D341Med (cell line): Measurements from ENCODE around the gene ZNF831.

ENCODE experiments used
- DNase-seq: peaks from one replicate; pipeline ENCODE4 v3.0.0; 2012; ENCODE audit warnings: low spot score

The ZNF831 gene

DNA sequence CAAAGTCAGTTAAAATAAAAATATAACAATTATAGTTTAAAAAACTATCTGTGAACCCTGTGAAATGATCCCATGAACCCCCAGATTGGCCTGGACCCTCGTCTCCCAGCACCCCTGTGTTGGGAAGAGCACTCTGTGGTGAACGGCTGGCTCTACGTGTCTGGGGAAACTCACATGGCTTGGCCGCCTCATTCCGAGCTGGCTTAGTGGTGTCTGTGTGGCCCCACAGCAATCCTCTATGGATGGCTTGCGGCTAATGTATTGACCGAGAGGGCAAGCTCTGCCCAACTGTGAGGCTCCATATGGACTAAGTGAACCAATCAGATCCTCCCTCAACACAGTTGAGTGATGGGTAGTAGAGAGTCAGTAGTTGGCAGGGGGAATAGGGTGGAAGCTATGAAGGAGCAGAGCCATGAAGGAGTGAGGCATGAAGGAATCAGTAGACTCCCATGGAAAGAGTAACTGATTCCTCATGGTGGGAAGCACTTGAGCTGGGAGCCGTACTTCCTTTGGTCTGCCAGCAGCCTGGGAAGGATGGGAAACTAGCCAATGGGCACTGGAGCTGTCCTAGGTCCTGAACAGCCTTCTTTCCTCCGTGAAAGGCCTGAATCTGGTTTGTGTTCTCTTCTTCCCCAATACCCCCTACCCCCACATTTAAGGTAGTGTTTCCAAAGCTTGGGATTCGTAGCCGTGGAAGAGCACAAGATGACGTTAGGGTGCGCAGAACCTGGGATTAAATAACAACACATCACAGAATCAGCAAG lies 21.6 kb upstream of the ZNF831 start:
- no peak for DNase-seq

DNA sequence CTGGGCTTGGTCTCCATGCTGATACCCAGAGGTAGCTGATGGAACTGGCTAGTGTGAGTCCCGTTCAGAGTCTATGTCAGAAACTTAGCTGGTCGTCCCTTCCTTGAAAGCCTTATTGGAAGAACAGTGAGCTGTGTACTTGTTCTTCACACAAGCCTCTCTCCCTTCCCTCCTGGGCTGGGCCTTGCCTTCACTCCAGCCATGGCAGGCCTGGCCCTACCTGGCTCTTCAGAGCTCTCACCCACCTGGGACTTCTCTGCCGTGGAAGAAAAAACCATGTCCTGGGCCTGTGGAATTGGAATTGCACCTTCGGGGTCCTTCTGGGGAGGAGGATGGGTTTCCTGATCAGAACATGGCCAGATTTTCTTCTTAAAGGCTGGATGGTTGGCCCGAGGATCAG lies 20.3 kb upstream of the ZNF831 start:
- no peak for DNase-seq

DNA sequence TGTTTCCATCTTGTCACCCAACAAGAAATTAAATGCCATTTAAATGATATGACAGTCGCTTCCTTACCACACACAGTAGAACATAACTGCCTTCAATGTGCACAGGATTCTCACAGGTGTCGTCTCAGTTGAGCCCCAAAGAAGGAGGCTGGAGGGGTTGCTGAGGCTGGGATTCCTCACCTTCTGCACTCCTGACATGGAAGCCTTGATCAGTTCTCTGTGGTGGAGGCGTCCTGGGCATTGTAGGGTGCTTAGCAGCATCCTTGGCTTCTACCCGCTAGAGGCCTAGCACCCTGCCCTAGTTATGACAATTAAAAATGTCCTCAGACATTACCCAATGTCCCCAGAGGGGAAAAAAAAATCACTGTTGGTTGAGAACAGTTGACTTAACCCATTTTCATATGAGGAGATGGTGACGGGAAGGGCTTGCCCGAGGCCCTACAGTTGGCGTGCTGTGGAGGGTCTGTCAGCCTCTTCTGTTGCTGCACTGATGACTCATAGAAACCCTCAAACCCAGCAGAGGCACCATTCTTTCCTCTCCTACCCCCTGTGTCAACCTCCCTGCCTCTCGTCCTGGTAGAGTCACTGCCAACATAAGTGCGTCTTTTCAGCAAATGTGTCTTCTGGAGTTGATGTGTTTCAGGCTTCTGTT lies 19.3 kb upstream of the ZNF831 start:
- DNase-seq, result no peak

DNA sequence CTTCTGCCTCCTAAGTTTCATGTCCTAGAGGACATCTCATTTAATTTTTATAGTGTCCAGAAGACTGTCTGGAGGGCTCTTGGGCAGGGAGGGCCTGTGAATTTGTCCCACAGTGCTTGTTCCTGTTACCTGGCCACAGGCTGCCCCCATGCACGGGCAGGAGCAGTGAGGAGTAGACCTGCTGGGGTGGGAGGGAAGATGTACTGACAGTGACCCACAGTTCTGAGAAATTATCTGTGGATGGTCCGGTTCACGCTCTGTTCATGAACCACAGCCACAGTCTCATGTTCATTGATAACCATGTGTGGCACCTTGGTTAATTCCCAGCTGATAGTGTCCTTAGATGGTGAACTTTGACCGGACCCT lies 18.8 kb upstream of the ZNF831 start:
- DNase-seq, result no peak

DNA sequence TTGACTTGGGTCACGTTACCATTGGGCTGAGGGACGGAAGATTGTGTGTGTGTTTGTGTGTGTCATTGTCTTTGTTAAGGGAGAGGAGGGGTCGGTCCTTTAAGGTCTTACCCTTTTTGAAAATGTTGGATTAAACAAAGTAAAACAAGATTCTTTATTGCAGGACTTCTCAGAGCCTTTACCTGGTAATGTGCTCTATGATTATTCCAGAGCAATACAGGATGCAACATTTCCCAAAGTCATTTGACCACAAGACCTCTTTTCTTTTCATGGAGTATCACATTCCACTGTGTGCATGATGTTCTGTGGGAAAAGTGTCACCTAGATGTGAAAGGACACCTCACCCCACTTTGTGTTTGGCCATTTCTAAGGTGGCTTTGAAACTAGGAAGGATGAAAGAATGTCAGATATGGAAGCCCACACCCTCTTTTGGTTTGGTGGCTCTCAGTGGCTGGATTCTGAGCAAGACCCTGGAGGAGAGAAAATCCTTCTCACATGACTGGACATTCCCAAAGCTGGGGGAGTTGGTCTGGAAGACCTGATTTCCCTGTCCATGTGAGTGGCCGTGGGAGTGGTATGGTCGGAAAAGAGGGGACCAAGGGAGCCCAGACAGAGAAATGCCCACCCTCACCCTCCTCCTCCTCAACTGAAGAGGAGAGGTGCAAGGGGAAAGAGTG lies 18.2 kb upstream of the ZNF831 start:
- no peak for DNase-seq

DNA sequence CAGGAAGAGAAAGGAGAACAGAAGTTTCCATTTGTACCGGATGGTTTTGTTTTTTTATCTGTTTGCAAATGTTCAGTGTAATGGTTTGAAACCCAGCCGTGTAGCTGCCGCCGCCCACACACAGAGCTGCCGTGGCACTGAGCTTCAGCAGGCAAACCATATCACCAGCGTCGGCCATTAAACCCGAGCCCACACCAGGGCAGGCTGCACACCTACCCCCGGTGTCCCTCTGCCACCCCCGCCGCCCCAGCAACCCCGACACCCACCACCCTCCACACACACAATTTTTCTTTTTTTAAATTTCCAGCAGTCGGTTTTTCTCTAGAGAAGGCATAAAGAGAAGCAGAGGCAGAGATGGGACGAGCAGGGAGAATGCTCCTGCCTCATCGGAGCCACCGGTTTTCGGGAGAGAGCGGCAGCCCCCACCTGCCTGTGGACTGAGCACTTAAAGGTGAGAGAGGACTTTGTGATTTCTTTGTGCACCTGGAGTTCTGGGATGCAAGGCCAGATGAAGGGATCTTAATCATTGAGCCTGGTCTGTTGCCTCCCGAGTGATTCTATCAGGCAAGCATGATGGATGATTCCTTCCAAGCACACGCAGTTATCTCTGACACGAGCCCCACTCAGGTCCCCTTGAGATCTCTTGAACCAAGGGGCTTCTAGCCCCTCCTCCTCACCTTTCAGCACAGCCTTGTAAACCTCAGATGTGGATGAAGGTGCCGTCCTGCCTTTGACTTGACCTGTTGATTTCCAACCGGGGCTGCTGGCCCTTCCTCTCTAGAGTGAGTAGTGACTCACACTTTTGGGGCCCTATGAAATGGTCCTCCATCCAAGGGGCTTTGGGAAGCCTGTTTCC lies 17.5 kb upstream of the ZNF831 start:
- DNase-seq, result no peak

DNA sequence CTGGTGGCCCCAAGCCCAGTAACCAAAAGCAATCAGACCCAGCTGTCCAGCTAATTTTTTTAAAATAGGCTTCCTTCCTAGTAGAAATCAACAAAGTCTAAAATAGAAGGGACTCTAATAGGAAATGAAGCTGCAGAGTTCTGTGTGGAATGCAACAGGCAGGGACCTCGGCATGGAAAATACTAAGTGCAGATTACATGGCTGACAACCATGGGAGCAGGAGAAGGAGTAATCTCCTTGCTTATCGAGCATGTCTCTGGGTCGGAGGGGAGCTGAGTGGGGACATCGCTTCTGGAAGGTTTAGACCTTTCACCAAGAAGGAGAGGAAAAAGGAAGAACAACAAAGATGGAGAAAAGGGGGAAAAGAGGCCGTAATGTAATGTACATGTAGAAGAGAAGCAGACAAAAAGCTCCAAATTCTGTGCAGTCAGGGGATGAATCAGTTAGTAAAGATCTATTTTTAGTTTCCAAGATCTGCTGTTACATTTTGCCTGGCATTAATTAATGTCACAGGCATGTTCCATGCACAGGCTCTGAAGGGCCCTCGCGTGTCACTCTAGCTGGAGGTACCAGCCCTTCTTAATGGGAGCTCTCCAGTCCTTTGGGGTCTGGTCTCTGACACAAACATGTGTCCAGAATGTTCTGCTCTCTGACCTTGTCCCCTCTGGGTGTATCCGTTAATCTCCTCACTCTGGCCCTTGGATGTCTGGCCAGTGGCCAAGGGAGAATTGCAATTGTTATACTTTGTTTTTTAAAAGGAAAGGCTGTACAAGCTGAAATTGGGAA lies 16.6 kb upstream of the ZNF831 start:
- DNase-seq, result no peak

DNA sequence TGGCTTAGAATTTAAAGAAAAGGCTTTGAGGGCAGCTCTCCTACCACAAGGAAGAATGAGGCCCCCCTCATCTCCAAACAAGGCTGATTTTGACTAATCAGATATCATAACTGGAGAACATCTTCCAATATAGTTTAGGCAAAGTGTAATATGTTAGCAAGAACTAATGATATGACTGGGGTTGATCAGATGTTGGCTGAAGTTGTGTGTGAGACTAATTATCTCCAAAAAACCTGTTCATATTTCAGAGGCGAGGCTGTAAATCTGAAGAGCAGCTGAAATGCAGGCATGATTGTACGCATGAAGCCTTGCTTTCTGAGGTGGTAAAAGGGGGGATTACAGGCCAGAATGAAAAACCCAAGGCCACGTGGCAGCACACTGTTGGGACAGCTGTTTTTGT lies 16.0 kb upstream of the ZNF831 start:
- DNase-seq, result no peak

DNA sequence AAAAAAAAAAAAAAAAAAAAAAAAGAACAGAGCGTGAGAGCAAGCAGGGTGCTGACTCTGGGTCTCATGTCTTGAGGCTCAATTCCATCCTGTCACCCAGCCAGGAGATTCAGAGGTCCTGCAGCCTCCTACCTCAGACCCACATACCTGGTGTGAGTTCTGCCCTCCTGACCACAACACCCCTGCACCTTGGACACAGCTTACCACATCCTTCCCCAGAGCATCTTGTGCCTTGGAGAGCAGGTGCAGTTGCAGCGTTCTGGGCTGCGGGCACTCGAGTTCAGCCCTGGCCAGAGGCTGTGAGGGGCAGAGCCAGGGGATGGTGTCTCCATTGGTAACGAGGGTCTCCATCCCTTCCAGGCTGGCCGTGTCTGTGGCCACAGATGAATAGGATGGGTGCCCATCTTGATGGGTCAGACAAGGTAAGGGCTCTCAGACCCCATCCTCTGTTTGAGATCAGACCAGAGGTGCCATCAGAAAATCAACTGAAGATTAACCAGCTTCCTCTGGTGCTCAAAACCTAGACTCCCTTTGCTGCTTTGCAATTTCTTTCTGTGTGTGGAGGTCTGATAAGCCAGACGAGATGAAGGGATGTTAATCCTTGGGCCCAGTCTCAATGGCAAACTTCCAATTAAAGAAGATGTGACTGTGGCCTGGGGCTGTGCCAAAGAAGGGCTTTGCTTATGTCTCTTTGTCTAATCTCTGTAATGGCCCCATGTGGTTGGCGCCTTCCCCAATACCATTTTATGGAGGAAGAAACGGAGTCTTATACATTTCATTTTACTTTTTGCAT lies 14.7 kb upstream of the ZNF831 start:
- peak; percentile 86 for DNase-seq

DNA sequence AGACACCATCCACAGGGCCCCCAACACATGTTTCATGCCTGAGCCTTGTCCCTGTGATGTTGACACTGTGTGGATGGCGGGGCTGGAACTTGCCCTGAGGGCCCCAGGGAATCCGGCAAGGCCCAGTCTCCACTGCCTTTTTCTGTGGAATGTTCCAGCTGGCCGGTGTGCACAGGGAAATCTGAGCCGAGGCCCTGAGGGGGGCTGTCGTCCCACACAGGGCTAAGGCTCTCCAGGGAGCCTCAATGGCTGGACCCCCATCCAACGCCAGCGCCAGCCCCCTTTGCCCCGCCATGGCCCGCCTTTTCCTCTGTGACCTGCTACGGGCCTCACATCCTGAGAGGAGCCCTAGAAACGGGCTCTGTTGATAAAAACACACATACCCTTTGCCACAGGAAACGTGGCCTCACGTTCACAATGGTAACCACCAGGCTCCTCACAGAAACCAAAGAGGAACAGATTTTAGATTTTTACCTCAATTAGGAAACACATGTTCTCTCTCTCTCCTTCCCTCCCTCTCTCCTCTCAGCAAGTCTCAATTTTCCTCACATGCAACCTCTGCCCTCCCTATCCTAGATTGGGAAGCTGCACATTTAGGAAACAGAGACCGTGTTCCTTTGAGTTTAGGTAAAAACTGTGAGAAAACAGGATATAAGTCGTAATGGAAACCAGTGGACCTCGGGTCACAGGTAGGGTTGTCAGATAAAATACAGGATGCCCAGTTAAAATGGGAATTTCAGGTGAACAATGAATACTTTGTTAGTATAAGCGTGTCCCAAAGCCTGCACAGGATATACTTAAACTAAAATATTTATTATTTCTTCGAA lies 13.7 kb upstream of the ZNF831 start:
- DNase-seq, result peak; percentile 55

DNA sequence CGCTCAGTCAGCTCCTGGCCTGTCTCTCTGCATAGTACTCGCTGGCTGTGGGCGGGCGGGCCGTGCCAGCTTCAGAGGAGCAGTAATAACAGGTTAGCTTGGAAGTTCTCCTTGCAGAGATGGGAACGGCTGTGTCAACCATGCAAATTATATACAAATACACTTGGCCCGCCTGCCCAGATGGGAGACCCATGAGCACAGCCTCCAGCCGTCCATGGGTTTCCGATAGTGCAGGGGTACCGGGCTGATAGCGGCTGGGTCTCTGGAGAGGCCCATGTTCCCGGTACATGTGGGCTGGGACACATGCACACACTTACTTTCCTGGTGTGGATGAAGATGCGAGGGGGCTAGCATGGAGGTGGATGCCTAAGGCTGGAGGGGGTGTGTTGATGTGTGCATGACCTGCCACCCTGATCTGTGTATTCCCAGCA lies 12.8 kb upstream of the ZNF831 start:
- DNase-seq, result no peak

DNA sequence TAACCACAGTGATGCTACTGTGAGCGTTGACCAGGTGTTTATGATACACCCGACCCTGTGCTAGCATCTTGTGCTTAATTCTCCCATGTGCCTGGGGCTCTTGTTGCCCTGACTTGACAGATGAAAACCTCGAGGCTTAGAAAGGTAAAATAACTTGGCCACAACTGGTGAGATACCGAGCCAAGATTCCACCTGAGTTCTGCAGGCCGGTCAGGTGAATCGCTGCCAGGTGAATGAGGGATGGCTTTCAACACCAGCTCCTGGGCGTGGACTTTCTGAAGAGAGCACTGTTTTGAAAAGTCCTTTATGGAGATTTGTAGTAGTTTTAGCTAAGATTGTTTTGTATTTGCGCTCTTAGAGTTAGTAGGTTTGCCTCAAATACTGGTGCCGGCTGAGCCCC lies 12.2 kb upstream of the ZNF831 start:
- DNase-seq, result no peak

DNA sequence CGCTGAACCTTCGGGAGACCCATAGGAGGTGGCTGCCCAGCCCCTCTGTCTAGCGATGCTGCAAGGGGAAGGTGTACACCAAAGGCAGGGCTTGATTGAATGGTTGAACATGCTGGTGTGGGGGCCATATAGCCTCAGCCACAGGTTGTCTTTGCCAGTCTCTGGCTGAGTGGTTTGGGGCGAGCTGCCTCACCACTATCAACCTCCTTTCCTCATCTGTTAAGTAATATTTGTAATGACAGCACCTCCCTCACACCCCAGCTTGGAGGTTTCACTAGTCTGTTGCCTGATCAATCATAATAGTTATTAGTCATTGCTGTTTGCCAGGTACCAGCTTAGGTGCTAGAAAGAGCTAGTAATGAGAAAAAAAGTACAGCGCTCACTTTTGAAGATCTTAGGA lies 11.8 kb upstream of the ZNF831 start:
- no peak for DNase-seq

DNA sequence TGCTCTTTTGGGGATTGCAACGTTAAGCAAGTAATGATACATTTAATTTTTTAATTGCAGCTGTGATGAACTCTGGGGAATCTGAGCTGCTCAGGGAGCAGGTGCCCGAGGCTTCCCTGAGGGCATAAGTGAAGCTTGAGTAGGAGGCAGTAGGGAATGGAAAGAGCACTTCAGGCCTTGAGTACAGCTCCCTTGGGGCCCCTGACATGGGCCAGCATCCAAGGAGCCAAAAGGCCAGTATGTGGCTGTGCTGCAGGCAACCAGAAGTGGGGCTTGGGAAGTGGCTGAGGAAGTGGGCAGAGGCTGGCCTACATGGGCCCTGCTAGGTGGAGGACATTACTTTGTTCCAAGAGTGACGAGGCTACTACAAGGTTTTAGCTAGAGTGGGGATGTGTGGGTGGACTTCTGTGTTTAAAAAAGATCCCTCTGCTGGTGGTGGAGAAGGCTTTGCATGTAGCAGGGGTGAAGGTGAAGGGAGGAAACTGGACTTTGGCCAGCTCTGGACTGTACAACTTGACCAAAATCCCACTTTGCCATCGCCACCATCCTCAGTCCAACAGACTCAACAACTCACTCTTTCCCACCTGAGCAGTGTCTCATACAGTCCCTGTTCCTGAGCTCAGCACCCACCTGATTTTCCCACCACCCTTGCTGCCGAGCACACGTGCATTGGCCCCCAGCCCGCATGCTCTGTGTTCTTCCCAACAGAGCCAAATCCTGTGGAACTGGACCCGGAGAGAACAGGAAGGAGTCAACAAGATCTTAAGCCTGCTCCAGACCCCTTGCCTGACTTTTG lies 10.9 kb upstream of the ZNF831 start:
- no peak for DNase-seq

DNA sequence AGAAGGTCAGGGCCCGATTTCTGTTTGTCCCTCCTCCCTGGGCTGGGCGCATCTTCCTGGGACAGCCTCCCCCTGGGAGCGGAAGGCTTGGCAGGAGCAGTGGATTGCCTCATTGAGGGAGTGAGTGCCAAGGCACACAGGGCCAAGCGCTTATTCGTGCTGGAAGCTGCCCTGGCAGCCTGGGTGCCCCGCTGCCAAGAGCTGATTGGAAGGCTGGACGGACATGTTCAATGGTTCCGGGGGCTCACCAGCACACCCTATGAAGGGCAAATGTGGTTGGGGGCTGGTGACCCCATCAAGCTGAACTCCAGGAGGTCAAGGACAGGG lies 10.3 kb upstream of the ZNF831 start:
- no peak for DNase-seq

DNA sequence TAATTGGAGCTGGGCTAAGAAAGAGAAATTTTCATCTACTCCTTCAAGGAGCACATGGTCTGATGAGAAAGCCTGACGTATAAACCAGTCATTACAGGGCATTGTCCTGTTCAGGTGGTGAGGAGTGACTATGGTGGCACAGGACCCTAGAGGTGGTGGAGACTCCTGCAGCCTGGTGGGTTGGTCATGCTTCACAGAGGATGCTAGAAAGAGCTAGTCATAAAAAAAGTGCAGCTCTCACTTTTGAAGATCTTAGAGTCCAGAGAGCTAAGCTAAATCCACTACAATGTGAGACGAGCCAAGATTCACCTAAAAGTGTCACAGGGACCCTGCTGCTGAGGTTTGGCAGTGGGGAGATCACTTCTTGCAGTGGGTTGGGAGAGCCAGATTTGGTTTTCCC lies 9.8 kb upstream of the ZNF831 start:
- DNase-seq, result no peak

DNA sequence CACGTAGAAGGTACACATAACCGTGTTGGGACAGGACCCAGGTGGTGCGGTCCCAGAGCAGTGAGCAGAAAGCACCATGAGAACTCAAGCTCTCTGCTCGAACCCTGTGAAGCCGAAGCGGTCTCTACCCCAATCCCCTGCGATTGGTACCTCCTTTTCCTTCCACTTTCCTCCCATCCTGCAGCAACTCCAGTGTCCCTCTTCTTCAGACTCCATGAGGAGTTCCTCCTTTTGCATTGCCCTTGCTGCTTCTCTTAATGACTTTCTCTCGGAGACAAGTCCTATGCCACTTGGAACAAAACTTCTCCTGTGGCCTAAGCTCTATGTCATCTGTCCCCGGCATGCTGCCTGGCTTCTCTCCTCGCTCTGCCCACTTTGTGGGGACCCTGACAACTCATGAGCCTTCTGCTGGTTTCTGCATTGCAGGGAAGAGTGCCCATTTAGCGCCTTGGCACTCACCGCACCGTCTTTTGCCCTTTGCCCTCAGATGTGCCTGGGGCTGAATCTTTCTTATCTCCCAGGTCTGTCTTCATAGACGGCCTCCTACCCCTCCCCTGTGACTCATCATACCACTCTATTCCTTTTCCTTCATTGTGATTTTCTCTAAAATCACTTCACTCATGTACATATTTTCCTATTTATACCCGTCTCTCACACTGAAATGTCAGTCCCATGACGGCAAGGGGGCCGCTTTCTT lies 9.2 kb upstream of the ZNF831 start:
- no peak for DNase-seq

DNA sequence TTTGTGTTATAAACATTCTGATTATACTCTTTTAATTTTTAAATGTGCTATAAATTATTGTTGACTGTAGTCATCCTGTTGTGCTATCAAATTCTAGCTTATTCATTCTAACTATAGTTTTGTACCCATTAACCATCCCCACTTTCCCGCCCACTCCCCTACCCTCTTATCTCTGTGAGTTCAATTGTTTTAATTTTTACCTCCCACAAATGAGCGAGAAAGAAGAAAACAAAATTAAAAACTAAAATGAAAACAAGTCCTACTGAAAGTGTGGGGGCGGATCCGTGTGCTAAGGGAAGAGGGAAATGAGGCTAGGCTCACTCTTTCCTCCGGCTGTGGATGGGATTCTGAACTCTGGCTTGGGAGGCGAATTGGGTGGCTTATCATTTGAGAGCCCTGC lies 6.6 kb upstream of the ZNF831 start:
- no peak for DNase-seq

DNA sequence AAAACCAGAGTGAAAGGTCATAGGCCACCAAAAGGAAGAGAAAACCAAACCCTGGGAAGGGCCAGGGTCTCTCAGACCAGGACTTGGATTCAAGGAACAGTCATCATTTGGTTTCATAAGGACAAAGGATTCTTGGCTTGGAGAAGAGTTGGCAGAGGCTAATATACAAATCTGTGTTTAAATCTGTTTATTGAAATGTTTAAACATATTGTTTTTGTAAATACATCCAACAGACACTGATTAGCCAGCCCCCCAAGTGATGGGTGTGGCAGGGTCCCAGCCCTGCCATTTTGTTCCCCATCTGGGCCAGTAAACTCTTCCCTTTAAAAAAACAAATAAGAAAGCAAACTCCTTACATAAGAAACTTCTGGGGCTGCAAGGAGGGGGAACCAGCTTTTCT lies 6.1 kb upstream of the ZNF831 start:
- DNase-seq, result no peak
